NCI-H2227 (cell line): ENCODE results near the gene SASH3.

ENCODE experiments used
- DNase-seq: peaks from one replicate; lab custom pipeline; 2025; ENCODE audit not compliant: unreplicated experiment; lab: John Stamatoyannopoulos, UW

The SASH3 gene

GRCh38 chrX:129782706-129783105, 3.0 kb downstream of the SASH3 start:
- no peak for DNase-seq

GRCh38 chrX:129783291-129783713, 3.6 kb downstream of the SASH3 start:
- no peak for DNase-seq

GRCh38 chrX:129784371-129784770, 4.6 kb downstream of the SASH3 start:
- DNase-seq: no peak

GRCh38 chrX:129785160-129785947, 5.6 kb downstream of the SASH3 start:
- DNase-seq: no peak

GRCh38 chrX:129786210-129786651, 6.5 kb downstream of the SASH3 start:
- no peak for DNase-seq

GRCh38 chrX:129787336-129788055, 7.7 kb downstream of the SASH3 start:
- no peak for DNase-seq

GRCh38 chrX:129788527-129788926, 8.8 kb downstream of the SASH3 start:
- no peak for DNase-seq

GRCh38 chrX:129790146-129790545, 10.4 kb downstream of the SASH3 start:
- no peak for DNase-seq

GRCh38 chrX:129790808-129791207, 11.1 kb downstream of the SASH3 start:
- DNase-seq: no peak

- no peak for DNase-seq
Measured at GRCh38 chrX:129791336-129791735, 11.6 kb downstream of the SASH3 start.

GRCh38 chrX:129791961-129792570, 12.3 kb downstream of the SASH3 start:
- no peak for DNase-seq

GRCh38 chrX:129792586-129793291, 13.0 kb downstream of the SASH3 start:
- no peak for DNase-seq

- no peak for DNase-seq
Measured at GRCh38 chrX:129793604-129794191, 13.9 kb downstream of the SASH3 start.

- no peak for DNase-seq
Measured at GRCh38 chrX:129795584-129795983, 15.8 kb downstream of the SASH3 start.

GRCh38 chrX:129797251-129797906, 17.6 kb downstream of the SASH3 start:
- DNase-seq: no peak

GRCh38 chrX:129798456-129798855, 18.7 kb downstream of the SASH3 start:
- no peak for DNase-seq

GRCh38 chrX:129798888-129799287, 19.1 kb downstream of the SASH3 start:
- DNase-seq: no peak

GRCh38 chrX:129800186-129800585, 20.4 kb downstream of the SASH3 start:
- no peak for DNase-seq

GRCh38 chrX:129802863-129803262, 23.1 kb downstream of the SASH3 start:
- DNase-seq: no peak

GRCh38 chrX:129804806-129805205, 25.1 kb downstream of the SASH3 start:
- DNase-seq: no peak
